Smooth muscle cell (in vitro differentiated cells): ENCODE data around the gene GREB1L. TPM values are rescaled to one million over a fixed set of nuclear protein-coding genes. Genes with fewer than 3 reads are reported as not detected.

Experiments
- DNase-seq: peaks from one replicate; lab custom pipeline; 2025; ENCODE audit not compliant: unreplicated experiment; lab: John Stamatoyannopoulos, UW
- H2AFZ ChIP-seq: fragments of 200-600 bp; sonication (generic); 2 replicates; pipeline ENCODE4 v1.6.0; 2016; ENCODE audit warnings: antibody characterized with exemption, low read depth, mild to moderate bottlenecking
- H3F3A ChIP-seq: fragments of 200-600 bp; sonication (generic); 2 replicates; pipeline ENCODE4 v1.6.0; 2017; ENCODE audit warnings: antibody characterized with exemption, low read depth
- H3K27ac ChIP-seq: fragments of 200-600 bp; sonication (generic); 2 replicates; pipeline ENCODE4 v1.5.1; 2016; ENCODE audit warnings: low read depth, mild to moderate bottlenecking
- H3K27me3 ChIP-seq: fragments of 200-600 bp; sonication (generic); 2 replicates; pipeline ENCODE4 v1.6.1; 2016; ENCODE audit warnings: low read depth, mild to moderate bottlenecking
- H3K36me3 ChIP-seq: fragments of 200-600 bp; sonication (generic); 2 replicates; pipeline ENCODE4 v1.5.1; 2016; ENCODE audit warnings: low read depth
- H3K4me1 ChIP-seq: fragments of 200-600 bp; sonication (generic); 2 replicates; pipeline ENCODE4 v1.5.1; 2016; ENCODE audit warnings: low read depth
- H3K4me2 ChIP-seq: fragments of 200-600 bp; sonication (generic); 2 replicates; pipeline ENCODE4 v1.6.0; 2016; ENCODE audit warnings: mild to moderate bottlenecking
- H3K4me3 ChIP-seq: fragments of 200-600 bp; sonication (generic); 2 replicates; pipeline ENCODE4 v1.5.1; 2016; ENCODE audit warnings: mild to moderate bottlenecking
- H3K79me2 ChIP-seq: fragments of 200-600 bp; sonication (generic); 2 replicates; pipeline ENCODE4 v1.6.0; 2016; ENCODE audit warnings: low read depth, mild to moderate bottlenecking
- H3K9ac ChIP-seq: fragments of 200-600 bp; sonication (generic); 2 replicates; pipeline ENCODE4 v1.6.0; 2016; ENCODE audit warnings: low read depth
- H3K9me3 ChIP-seq: fragments of 200-600 bp; sonication (generic); replicated peaks from 2 replicates; pipeline ENCODE4 v1.5.1; 2016; ENCODE audit warnings: low read depth
- H4K20me1 ChIP-seq: fragments of 200-600 bp; sonication (generic); 2 replicates; pipeline ENCODE4 v1.6.0; 2016; ENCODE audit warnings: low read depth
- WGBS: methylation state at CpG from one replicate; pipeline ENCODE4 v1.1.7; 2016; ENCODE audit warnings: low lambda C conversion rate; 5-methylcytosine and 5-hydroxymethylcytosine counted together
- polyA plus RNA-seq: library from polyadenylated mRNA; unstranded; fragments of >200 nt; fragmentation: Nextera tagmentation; extraction: Ambion mirVana; gene quantifications from 2 replicates; pipeline ENCODE4 v1.2.1, GENCODE V29; 2016
- total RNA-seq: library from RNA; depleted of rRNA; stranded (reverse); fragments of >200 nt; gene quantifications from 2 replicates; pipeline ENCODE4 v1.2.3, GENCODE V29; 2014
- TF ChIP-seq, protein P1 (sequence below): fragments of 200-600 bp; sonication (generic); IDR thresholded peaks from 2 replicates; pipeline ENCODE4 v1.5.1; 2017; ENCODE audit warnings: borderline replicate concordance, mild to moderate bottlenecking, antibody characterized with exemption; ENCODE audit not compliant: insufficient read depth, poor library complexity, severe bottlenecking

Gene GREB1L
- total and polyA plus RNA-seq, 2 experiments from 2014 or later: 4.0 to 15.3 TPM

DNA sequence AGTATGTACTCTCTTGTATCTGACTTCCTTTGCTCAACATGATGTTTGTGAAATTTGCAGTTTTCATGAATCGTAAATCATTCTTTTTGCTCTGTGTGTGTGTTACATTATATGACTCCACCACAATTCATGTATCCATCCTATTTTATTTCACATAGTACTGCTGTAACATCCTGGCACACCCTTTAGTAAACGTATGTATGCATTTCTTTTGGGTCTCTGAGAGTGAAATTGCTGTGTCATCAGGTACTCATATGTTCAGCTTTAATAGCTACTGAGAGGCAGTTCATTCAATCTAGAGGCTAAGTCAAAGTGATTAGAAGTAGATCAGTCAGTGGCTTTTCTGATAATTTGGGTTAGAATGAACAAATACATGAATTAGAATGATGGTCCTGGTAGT, 239.7 kb downstream of the GREB1L start:
- H3K36me3 ChIP-seq: no peaks in the 10 kb centered on the region
- no peaks in the 10 kb centered on the region for H3K9me3 ChIP-seq
- WGBS: 84% methylated on average over 2 of the region's 2 CpGs
- no peak overlapping the region for H3K4me3 ChIP-seq
- DNase-seq: no peak
- no peaks in the 10 kb centered on the region for H3F3A ChIP-seq
- H3K27me3 ChIP-seq: no peaks in the 10 kb centered on the region
- no peak overlapping the region for H3K27ac ChIP-seq
- no peak overlapping the region for H2AFZ ChIP-seq
- H3K79me2 ChIP-seq: no peaks in the 10 kb centered on the region
- no peaks in the 10 kb centered on the region for H3K4me1 ChIP-seq
- no peaks in the 10 kb centered on the region for H4K20me1 ChIP-seq
- TF ChIP-seq, protein P1, sequence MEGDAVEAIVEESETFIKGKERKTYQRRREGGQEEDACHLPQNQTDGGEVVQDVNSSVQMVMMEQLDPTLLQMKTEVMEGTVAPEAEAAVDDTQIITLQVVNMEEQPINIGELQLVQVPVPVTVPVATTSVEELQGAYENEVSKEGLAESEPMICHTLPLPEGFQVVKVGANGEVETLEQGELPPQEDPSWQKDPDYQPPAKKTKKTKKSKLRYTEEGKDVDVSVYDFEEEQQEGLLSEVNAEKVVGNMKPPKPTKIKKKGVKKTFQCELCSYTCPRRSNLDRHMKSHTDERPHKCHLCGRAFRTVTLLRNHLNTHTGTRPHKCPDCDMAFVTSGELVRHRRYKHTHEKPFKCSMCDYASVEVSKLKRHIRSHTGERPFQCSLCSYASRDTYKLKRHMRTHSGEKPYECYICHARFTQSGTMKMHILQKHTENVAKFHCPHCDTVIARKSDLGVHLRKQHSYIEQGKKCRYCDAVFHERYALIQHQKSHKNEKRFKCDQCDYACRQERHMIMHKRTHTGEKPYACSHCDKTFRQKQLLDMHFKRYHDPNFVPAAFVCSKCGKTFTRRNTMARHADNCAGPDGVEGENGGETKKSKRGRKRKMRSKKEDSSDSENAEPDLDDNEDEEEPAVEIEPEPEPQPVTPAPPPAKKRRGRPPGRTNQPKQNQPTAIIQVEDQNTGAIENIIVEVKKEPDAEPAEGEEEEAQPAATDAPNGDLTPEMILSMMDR: no peak
- no peak overlapping the region for H3K9ac ChIP-seq
- H3K4me2 ChIP-seq: no peak overlapping the region

DNA sequence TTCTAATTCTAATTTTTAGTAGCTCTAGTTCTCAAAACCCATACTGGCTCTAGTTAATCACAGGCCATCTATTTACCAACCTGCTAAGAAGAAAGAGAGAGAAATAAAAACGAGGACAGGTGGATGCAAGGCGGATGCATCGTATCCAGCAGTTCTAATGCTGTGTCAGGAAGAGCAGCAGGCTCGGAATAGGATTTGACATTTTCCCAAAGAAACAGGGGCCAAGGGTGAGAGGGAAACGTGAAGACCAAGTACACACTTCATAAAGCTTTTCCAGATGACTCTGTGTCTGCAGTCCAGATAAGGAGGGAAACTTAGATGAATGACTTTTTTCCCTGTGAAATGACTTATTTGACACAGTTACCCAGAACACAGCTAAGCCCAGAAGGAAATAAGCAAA, 241.0 kb downstream of the GREB1L start:
- Histone ChIP-seq H3K9me3 (no peaks in the 10 kb centered on the region), H3K79me2 (no peaks in the 10 kb centered on the region), H3K4me2 (no peak overlapping the region), H2AFZ (no peak overlapping the region), H3K4me1 (no peaks in the 10 kb centered on the region), H3K4me3 (no peak overlapping the region), H3K9ac (no peak overlapping the region), H3F3A (no peaks in the 10 kb centered on the region), H3K27me3 (no peaks in the 10 kb centered on the region), H3K36me3 (no peaks in the 10 kb centered on the region), H4K20me1 (no peaks in the 10 kb centered on the region), H3K27ac (no peak overlapping the region)
- TF ChIP-seq, protein P1: no peak
- DNase-seq: no peak
- 56% methylated on average over 5 of the region's 5 CpGs for WGBS

DNA sequence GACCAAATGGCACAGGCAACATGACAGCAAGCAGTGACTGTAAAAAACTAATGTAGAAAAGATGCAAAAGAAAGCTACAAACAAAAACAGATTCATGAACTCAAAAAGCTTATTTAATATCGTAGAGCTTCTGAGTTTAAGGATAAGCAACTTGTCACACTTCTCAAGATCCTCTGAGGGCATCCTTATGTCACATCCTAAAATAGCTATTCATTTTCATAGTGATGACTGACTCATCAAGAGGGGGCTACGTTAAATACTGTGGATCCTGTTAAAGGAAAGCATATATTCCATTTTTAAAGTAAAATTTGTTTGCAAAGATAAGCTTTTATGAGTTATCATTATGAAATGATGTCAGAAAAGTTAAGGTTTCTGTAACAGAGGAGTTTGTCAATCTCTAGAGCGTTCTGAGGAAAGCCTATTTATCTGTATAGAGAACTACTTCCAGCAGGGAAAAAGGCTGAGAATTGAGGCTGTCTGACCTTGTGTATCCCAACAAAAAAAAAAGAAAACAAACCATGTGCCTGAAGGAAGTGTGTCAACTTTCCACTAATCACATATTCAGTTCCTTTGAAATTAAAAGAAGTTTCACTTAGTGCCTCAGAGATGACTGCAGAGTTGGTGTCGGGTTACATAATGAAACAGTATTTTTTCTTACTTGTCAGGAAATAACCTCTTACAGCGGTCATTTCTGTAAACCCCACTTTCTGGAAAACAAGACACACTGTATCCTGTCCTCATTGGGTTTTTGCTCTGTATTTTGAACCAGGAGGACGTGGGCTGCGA, 243.0 kb downstream of the GREB1L start:
- Histone ChIP-seq H3F3A (no peaks in the 10 kb centered on the region), H3K4me3 (no peak overlapping the region), H3K36me3 (no peaks in the 10 kb centered on the region), H3K9ac (no peak overlapping the region), H4K20me1 (no peaks in the 10 kb centered on the region), H3K9me3 (no peaks in the 10 kb centered on the region), H3K4me1 (no peaks in the 10 kb centered on the region), H3K4me2 (no peak overlapping the region), H3K27me3 (no peaks in the 10 kb centered on the region), H2AFZ (no peak overlapping the region), H3K27ac (no peak overlapping the region), H3K79me2 (no peaks in the 10 kb centered on the region)
- DNase-seq: no peak
- TF ChIP-seq, protein P1: no peak
- WGBS: 60% methylated on average over 7 of the region's 7 CpGs
